B cell (primary cell): ENCODE measurements around the gene COBL. TPM values are rescaled to one million over a fixed set of nuclear protein-coding genes. Genes with fewer than 3 reads are reported as not detected.
A peak's percentile ranks its signal among the peaks of the same experiment; 100 is the strongest.

Source experiments
- ATAC-seq: fragments of 200-7000 bp; cut with Tn5 transposase; one replicate; pipeline ENCODE4 v1.10.0; 2021; ENCODE audit warnings: low read depth, mild to moderate bottlenecking, moderate number of reproducible peaks, moderate library complexity
- CTCF ChIA-PET: fragments of 350-600 bp; sonication (Branson Sonifier 250); formaldehyde crosslinking; loops from one replicate; lab custom pipeline; 2021; ENCODE audit warnings: antibody characterized with exemption, inconsistent platforms; lab: Charles Lee
- POLR2A ChIA-PET: fragments of 350-600 bp; sonication (Branson Sonifier 250); formaldehyde crosslinking; loops from one replicate; lab custom pipeline; 2021; ENCODE audit warnings: antibody characterized with exemption; lab: Charles Lee
- DNase-seq: peaks from one replicate; pipeline ENCODE4 v3.0.0; 2013
- H2AFZ ChIP-seq: 2 replicates; pipeline ENCODE4 v1.6.1; 2012; ENCODE audit warnings: mild to moderate bottlenecking, low read depth, low read length; ENCODE audit not compliant: insufficient read depth, poor library complexity, severe bottlenecking
- H3K27ac ChIP-seq, 2 donors: 1 replicate in 1 of 2; 2 replicates in 1 of 2; pipeline ENCODE4 v1.5.1; 2012 to 2013; ENCODE audit warnings: low read length in 2 of 2, mild to moderate bottlenecking in 2 of 2, moderate library complexity in 1 of 2
- H3K27me3 ChIP-seq, 4 experiments: fragments of 200-600 bp in 1 of 4; sonication (generic) in 1 of 4; replicated peaks in 1 of 4; 1 replicate in 2 of 4; 2 replicates in 2 of 4; pipeline versions ENCODE4 v1.6.1 to v1.7.0; 2013 to 2016; ENCODE audit warnings: low read length in 3 of 4, mild to moderate bottlenecking in 2 of 4, mixed read lengths in 1 of 4, moderate library complexity in 1 of 4; ENCODE audit not compliant: insufficient read depth in 4 of 4, control insufficient read depth in 3 of 4; ENCODE audit errors: control extremely low read depth in 1 of 4
- H3K36me3 ChIP-seq, 2 experiments: replicated peaks in 1 of 2; 1 replicate in 1 of 2; 2 replicates in 1 of 2; pipeline versions ENCODE4 v1.6.1 to v1.7.1; 2013; ENCODE audit warnings: low read length in 1 of 2; ENCODE audit not compliant: insufficient read depth in 2 of 2, control insufficient read depth in 1 of 2; ENCODE audit errors: control extremely low read depth in 1 of 2, extremely low read depth in 1 of 2
- H3K4me1 ChIP-seq, 2 donors: fragments of 200-600 bp in 1 of 2; sonication (generic) in 1 of 2; 1 replicate in 1 of 2; 2 replicates in 1 of 2; pipeline versions ENCODE4 v1.5.1 to v1.6.1; 2013 to 2017; ENCODE audit warnings: low read length in 2 of 2; ENCODE audit not compliant: control insufficient read depth in 2 of 2, insufficient read depth in 2 of 2
- H3K4me2 ChIP-seq: replicated peaks from 2 replicates; pipeline ENCODE3; 2012; ENCODE audit warnings: mild to moderate bottlenecking, low read depth, low read length; ENCODE audit not compliant: poor library complexity, severe bottlenecking
- H3K4me3 ChIP-seq, 5 experiments: fragments of 200-600 bp in 1 of 5; sonication (generic) in 1 of 5; 1 replicate in 3 of 5; 2 replicates in 2 of 5; pipeline versions ENCODE4 v1.5.1 to v1.7.0; 2011 to 2016; ENCODE audit warnings: low read length in 4 of 5, mild to moderate bottlenecking in 4 of 5, low read depth in 2 of 5, control low read depth in 1 of 5, moderate library complexity in 1 of 5; ENCODE audit not compliant: insufficient read depth in 1 of 5; ENCODE audit errors: control extremely low read depth in 1 of 5, extremely low read depth in 1 of 5
- H3K79me2 ChIP-seq: fragments of 200-600 bp; sonication (generic); one replicate; pipeline ENCODE4 v1.6.0; 2016; ENCODE audit warnings: low read length; ENCODE audit not compliant: control insufficient read depth, insufficient read depth
- H3K9ac ChIP-seq: fragments of 200-600 bp; sonication (generic); 2 replicates; pipeline ENCODE4 v1.6.1; 2017; ENCODE audit warnings: mild to moderate bottlenecking, low read length, moderate library complexity
- H3K9me3 ChIP-seq, 3 donors: one replicate each; pipeline versions ENCODE4 v1.6.1 to v1.7.1; 2013; ENCODE audit warnings: low read length in 2 of 3; ENCODE audit not compliant: control insufficient read depth in 2 of 3, insufficient read depth in 1 of 3; ENCODE audit errors: control extremely low read depth in 1 of 3
- H4K20me1 ChIP-seq: 2 replicates; pipeline ENCODE4 v1.6.0; 2012; ENCODE audit warnings: mild to moderate bottlenecking, low read length; ENCODE audit not compliant: insufficient read depth, control insufficient read depth, poor library complexity, severe bottlenecking
- H3K27ac Mint-ChIP-seq: one replicate; pipeline ENCODE4 v1.8.0; 2021; ENCODE audit warnings: mixed read lengths
- H3K27me3 Mint-ChIP-seq: one replicate; pipeline ENCODE4 v1.8.0; 2021; ENCODE audit warnings: mixed read lengths
- H3K4me1 Mint-ChIP-seq: one replicate; pipeline ENCODE4 v1.8.0; 2021; ENCODE audit warnings: mixed read lengths
- H3K4me3 Mint-ChIP-seq: one replicate; pipeline ENCODE4 v1.8.0; 2021; ENCODE audit warnings: mixed read lengths
- H3K9me3 Mint-ChIP-seq: one replicate; pipeline ENCODE4 v1.8.0; 2022; ENCODE audit warnings: mixed read lengths; ENCODE audit not compliant: insufficient read depth
- CTCF ChIP-seq: fragments of 200-600 bp; IDR thresholded peaks from one replicate; pipeline ENCODE4 v1.8.0; 2022; ENCODE audit warnings: antibody characterized with exemption, mild to moderate bottlenecking
- EZH2 ChIP-seq: IDR thresholded peaks from 2 replicates; pipeline ENCODE4 v1.6.1; 2012; ENCODE audit warnings: borderline replicate concordance, low read depth, mild to moderate bottlenecking, moderate library complexity, low read length; ENCODE audit not compliant: insufficient read depth, poor library complexity, severe bottlenecking
- WGBS: methylation state at CpG from one replicate; pipeline ENCODE4 v1.1.5; 2013; ENCODE audit warnings: missing lambda C conversion rate; ENCODE audit not compliant: insufficient coverage; 5-methylcytosine and 5-hydroxymethylcytosine counted together
- intact Hi-C: fragments of 100-400 bp; cut with micrococcal nuclease; formaldehyde crosslinking; loops from one replicate; pipeline ENCODE4 v1.10.0; 2022
- polyA plus RNA-seq: library from polyadenylated mRNA; depleted of rRNA; stranded (reverse); fragments of >200 nt; gene quantifications from 2 replicates; pipeline ENCODE4 v1.2.3, GENCODE V29; 2012
- total RNA-seq, 2 donors: library from RNA; stranded (reverse); fragments of 120-200 nt in 1 of 2; gene quantifications; 1 replicate in 1 of 2; 2 replicates in 1 of 2; pipeline versions ENCODE4 v1.2.3 to v1.2.4, GENCODE V29; 2013 to 2022

COBL gene
- total and polyA plus RNA-seq, 2 donors (not counting 1 experiment from before 2014, with no cell fraction given): not detected

- DNase-seq (no peak), ATAC-seq (no peak)
- ChIA-PET POLR2A (no interaction called here), CTCF (interaction anchor here (5.7 kb wide), 1 partner anchor 19 kb away, joined by 27 read pairs; no protein-coding TSS in a partner anchor)
- H3K4me1 ChIP-seq: no peaks in the 10 kb centered on the region
- H4K20me1 ChIP-seq: no peaks in the 10 kb centered on the region
- 42% methylated on average over 4 of the region's 6 CpGs for WGBS
- Mint-ChIP-seq H3K4me3 (no peak overlapping the region), H3K4me1 (peaks cover 8% of the 10 kb centered on the region), H3K27me3 (peaks cover 7% of the 10 kb centered on the region), H3K27ac (no peak overlapping the region), H3K9me3 (no peaks in the 10 kb centered on the region)
- H3K27me3 ChIP-seq: no peaks in the 10 kb centered on the region
- no peaks in the 10 kb centered on the region for H3K36me3 ChIP-seq
- no peaks in the 10 kb centered on the region for H3K79me2 ChIP-seq
- no peak for TF ChIP-seq CTCF
- no peak for TF ChIP-seq EZH2
- H3K9ac ChIP-seq: no peak overlapping the region
- H3K4me2 ChIP-seq: no peak overlapping the region
- peak overlapping the region; percentile 22 for H2AFZ ChIP-seq
- no peak overlapping the region for H3K27ac ChIP-seq
- no peak overlapping the region for H3K4me3 ChIP-seq
- peaks cover 0 to 16% (median 11%) of the 10 kb centered on the region in 3 donors for H3K9me3 ChIP-seq
- intact Hi-C loops: no loop called here
These were observed 173.7 kb downstream of the COBL start for GRCh38 chr7:51142741-51143385.

- DNase-seq (no peak), ATAC-seq (no peak)
- intact Hi-C loops: no loop called here
- Mint-ChIP-seq H3K27me3 (peaks cover 7% of the 10 kb centered on the region), H3K4me3 (no peak overlapping the region), H3K9me3 (no peaks in the 10 kb centered on the region), H3K4me1 (peaks cover 8% of the 10 kb centered on the region), H3K27ac (no peak overlapping the region)
- ChIA-PET CTCF (interaction anchor here (0.7 to 5.7 kb wide), 4 partner anchors 8 to 1002 kb away, joined by 3 to 27 read pairs (median 4); no protein-coding TSS in a partner anchor), POLR2A (no interaction called here)
- WGBS: 40% methylated on average over 3 of the region's 4 CpGs
- no peak overlapping the region for H3K27ac ChIP-seq
- H3K9me3 ChIP-seq: peaks cover 0 to 5% (median 1%) of the 10 kb centered on the region in 3 donors
- H3K27me3 ChIP-seq: no peaks in the 10 kb centered on the region
- no peaks in the 10 kb centered on the region for H3K79me2 ChIP-seq
- no peak overlapping the region for H2AFZ ChIP-seq
- no peaks in the 10 kb centered on the region for H3K4me1 ChIP-seq
- no peak overlapping the region for H3K9ac ChIP-seq
- no peaks in the 10 kb centered on the region for H3K36me3 ChIP-seq
- no peak for TF ChIP-seq EZH2
- TF ChIP-seq CTCF: no peak
- H4K20me1 ChIP-seq: no peaks in the 10 kb centered on the region
- no peak overlapping the region for H3K4me2 ChIP-seq
- H3K4me3 ChIP-seq: no peak overlapping the region
These were observed 175.1 kb downstream of the COBL start for GRCh38 chr7:51141451-51142003.
